Superior temporal gyrus (tissue), 1 donor: Measurements from ENCODE around the gene EPN1.

Source experiments
- DNase-seq: peaks from one replicate; pipeline ENCODE4 v3.0.0-alpha.2; 2016; ENCODE audit errors: extremely low spot score

Gene EPN1

DNA sequence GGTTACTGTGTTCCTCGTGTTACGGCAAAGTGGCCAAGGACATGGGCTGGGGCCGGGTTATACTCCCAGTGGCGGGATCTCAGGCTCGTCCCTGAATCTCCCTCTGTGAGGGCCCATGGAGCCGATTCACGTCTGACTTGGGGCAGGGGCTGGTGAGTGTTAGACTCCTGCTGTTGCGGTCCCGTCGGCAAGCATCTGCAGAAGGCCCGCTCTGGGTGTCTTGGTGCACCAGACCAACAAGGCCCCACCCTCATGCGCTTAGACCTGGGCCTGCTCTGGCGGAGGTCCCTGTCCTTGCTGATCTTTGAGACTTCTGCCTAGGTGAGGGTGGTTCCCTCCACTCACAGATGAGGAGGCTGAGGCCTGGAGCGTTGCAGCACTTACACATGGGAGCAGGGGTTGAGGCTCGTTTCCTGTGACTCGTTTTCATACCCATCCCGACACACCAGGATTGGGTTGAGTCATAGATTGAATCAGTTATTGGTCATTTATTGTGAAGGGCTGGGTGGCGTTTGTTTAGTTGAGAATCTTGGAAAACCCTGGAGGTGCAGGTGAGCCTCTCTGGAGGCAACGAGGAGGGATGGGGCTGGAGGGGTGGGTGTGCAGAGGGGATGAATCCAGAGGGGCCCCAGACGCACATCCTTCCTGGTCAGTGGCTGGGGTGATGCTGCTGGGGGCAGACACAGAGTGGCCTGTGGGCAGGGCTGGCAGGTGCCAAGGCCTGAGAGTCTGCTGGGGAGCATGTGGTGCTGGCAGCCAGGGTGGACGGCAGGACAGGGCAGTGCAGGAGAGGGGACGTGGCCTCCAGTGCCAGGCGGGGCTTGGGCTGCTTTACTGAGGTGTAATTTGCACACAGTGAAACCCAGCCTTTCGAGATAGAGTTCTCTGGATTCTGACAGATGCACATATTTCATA is 4.6 kb downstream of the EPN1 start:
- no peak for DNase-seq

DNA sequence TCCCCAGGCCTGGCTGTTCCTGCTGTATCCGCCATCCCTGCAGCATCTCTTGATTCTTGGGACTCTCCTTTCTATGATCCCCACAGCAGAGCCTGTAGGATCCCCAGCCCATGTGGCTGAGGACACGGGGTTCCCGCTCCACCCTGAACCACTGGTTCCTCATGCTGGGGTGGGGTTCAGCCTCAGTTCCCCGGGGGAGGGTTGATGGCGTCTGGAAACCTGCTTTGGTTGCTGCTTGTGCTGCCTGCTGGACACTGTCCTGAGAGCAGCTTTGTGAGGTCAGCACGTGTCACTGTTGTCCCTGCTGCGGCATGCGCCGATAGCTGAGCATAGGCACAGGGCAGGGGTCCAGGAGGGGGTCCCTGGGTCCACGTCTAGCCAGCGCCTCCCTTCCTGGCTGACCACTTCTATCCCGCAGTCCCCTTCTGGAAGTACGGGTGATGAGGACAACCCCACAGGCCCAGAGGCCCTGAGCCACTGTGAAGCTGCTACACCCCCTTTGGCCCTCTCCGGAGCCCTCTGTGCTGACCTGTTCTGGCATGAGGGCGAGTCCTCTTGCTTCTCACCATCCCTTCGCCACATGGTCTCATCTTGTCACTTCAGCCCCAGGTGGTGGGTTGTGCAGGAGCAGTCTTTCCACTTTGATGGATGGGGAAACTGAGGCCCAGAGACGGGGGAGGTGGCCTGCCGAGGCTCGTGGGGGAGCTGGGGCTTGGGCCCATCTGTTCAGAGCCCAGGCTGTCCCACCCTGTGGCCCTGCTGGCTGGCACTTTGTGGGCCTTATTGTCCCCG is 5.5 kb downstream of the EPN1 start:
- no peak for DNase-seq

DNA sequence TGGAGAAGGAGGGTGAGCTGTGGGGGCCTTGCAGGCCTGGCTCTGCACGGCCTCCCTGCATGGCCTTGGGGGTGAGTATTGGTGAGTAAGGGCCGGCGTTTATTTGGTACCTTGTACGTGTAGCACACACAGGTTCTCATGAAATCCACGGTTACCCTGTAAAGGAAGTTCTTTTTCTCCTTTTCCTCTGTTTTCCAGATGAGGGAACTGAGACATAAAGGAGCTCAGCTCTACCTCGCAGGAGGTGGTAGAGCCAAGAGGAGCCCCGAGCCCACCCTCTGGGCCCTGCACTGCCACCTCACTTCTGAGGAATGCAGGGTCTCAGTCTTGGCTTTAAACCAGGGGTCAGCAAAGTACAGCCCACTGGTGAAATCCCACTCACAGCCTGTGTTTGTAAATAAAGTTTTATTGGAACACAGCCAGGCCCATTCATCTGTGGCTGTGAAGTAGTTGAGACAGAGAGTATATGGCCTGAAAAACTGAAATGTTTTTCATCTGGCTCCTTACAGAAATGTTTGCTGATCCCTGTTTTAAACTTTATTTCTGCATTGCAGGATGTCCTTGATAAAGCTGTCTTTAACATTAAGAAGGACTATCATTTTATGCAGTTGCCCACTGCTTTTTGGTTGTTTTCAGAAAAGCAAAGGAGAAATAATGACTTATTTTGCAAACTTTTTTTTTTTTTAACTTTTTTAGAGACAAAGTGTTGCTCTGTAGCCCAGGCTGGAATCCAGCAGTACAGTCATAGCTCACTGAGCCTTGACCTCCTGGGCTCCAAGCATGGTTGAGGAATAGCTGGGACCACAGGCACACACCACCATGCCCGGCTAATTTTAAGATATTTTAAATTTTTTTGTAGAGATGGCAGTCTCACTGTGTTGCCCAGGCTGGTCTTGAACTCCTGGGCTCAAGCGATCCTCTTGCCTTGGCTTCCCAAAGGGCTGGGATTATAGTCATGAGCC is 6.4 kb downstream of the EPN1 start:
- no peak for DNase-seq

DNA sequence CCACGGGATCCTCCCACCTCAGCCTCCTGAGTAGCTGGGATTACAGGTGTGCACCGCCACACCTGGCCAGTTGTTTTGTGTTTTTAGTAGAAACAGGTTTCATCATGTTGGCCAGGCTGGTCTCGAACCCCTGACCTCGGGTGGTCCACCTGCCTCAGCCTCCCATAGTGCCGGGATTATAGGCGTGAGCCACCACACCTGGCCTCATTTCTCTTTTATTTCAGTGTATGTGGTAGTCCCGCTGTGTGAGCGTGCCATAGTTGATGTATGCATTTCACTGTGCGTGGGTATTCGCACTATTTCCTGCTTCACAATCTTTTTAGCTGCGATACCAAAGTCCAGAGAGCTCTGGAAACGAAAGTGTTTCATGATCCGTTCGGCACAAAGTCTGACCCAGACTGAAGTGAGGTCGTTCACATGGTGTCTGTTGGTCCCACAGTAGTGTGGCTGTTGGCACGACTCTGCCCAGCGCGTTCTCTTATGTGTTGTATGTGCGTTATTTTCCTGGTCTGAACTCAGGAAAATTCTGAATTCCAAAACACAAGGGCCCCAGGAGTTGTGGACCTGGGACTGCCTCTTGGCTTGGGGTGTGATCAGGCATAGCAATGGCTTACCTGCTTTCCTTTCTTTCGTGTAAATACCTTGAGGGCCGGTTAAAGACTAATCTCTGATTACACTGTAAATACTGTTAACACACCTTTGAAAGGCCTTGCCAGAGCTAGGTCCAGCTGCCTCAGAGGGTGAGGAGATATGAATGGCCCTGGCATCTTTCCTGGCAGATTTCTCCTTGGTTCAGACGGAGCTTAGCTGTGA is 8.6 kb downstream of the EPN1 start:
- no peak for DNase-seq

- no peak for DNase-seq
These were observed 10.1 kb downstream of the EPN1 start for GRCh38 chr19:55684946-55685681.

GRCh38 chr19:55685776-55686175 is 10.8 kb downstream of the EPN1 start:
- no peak for DNase-seq

- no peak for DNase-seq
These were observed 11.5 kb downstream of the EPN1 start for GRCh38 chr19:55686311-55687050.

- DNase-seq = no peak
These were observed 12.5 kb downstream of the EPN1 start for GRCh38 chr19:55687281-55688201.

DNA sequence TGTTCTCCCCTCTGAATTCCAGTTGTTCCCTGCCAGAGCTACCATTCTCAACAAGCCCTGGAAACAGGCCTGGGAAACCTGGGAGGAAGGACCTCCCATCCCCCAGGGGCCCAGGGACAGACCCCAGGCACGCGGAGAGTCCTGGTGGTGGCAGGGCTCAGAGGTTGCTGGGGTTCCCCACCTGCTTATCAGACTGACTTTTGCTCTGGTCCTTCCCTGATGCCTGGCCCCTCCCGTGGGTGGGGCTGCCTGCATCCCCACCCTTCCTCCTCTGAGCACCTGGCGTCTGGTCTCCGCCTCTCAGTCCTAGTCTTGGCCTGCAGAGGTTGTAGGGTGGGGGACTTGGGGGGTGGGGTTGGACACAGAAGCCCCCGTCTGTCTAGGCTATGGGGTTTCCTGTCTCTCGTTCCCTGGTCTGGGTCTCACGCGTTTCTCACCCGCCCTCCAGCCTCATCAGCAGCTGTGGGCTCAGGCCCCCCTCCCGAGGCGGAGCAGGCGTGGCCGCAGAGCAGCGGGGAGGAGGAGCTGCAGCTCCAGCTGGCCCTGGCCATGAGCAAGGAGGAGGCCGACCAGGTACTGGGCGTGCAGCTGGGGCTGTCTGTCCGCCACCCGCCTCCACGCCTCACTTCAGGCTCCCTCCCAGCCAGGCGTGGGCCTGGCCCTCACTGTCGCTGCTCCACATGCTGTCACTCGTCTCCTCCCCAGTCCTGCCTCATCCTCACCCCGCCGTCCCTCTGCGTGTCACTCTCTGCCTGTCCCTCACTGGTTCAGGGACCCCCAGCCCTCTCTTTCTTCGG is 13.6 kb downstream of the EPN1 start:
- DNase-seq = no peak

DNA sequence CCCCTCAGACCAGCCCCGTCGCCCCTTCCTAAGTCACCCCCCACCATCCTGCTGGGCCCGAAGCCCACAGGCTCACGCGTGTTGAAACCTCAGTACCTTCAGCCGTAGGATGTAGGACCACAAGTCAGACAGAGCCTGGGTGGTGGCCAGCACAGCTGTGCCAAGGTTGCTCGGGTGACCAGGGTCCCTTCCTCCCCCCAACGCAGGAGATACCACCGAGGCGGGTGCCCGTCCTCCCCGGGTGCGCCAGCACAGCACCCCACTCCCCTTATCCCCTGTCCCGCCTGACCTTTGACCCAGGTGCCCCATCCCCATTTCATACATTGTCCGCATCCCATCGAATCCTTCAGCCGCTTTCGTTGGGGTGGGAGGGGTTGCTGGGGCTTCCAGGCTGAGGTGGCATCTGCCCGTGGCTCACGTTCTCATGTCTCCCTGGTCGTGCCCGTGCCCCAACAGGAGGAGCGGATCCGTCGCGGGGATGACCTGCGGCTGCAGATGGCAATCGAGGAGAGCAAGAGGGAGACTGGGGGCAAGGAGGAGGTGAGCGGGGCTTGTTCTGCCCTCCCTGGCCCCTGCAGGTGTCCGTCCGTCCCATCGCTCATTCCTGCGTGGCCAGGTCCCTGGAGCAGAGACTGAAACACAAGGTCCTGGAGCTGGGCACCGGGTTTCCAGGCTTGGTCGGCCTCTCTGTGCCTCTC is 14.5 kb downstream of the EPN1 start:
- no peak for DNase-seq

GRCh38 chr19:55690109-55690768 is 15.2 kb downstream of the EPN1 start:
- no peak for DNase-seq

GRCh38 chr19:55690769-55691545 is 15.9 kb downstream of the EPN1 start:
- no peak for DNase-seq

- DNase-seq = no peak
These were observed 16.8 kb downstream of the EPN1 start for GRCh38 chr19:55691561-55692481.

DNA sequence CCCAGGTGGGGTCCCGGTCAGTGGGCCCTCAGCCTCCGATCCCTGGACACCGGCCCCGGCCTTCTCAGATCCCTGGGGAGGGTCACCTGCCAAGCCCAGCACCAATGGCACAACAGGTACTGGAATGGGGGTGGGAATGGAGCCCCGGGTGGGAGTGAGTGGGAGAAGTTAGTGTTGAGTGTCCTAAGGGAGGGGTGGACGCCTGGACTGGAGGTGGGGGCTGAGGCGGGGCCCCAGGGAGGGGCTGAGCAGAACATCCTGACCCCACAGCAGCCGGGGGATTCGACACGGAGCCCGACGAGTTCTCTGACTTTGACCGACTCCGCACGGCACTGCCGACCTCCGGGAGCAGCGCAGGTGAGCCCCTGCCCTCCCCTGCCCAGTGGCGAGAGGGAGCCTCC is 17.7 kb downstream of the EPN1 start:
- no peak for DNase-seq
